Dermis microvascular lymphatic vessel endothelial cell (primary cell): ENCODE measurements around the gene GLI3. TPM values are rescaled to one million over a fixed set of nuclear protein-coding genes. Genes with fewer than 3 reads are reported as not detected.

Source experiments
- DNase-seq, 2 donors: peaks; one replicate each; pipeline versions ENCODE4 v3.0.0 to v3.0.0-alpha.2; 2010; ENCODE audit warnings: low read depth in 2 of 2
- total RNA-seq: library from RNA; depleted of rRNA; stranded (reverse); fragments of >200 nt; gene quantifications from 2 replicates; pipeline ENCODE4 v1.2.1, GENCODE V29; 2014

The GLI3 gene
- total RNA-seq, 1 donor from 2014 or later: 0.26 TPM

DNA sequence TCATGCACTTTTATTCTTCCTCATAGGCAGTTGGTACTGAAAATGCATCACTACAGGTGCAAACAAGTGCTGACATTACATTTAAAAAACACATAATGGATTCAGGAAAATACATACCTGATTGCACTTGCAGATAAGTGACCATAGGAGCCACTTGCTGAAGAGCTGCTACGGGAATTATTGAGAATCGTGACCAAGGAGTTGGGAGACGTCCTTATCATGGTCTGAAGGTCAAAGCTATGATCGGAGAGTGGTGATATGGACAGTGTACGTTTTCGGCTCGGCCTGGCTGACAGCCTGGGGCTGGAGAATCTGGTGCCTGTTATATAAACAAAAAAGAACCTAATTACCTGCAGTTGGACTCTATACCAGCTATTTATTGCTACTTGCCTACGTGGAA is 197.1 kb downstream of the GLI3 start:
- no peak for DNase-seq

GRCh38 chr7:42035210-42035609 is 201.8 kb downstream of the GLI3 start:
- DNase-seq: no peak

- no peak for DNase-seq
These were observed 203.5 kb downstream of the GLI3 start for GRCh38 chr7:42033480-42033879.

DNA sequence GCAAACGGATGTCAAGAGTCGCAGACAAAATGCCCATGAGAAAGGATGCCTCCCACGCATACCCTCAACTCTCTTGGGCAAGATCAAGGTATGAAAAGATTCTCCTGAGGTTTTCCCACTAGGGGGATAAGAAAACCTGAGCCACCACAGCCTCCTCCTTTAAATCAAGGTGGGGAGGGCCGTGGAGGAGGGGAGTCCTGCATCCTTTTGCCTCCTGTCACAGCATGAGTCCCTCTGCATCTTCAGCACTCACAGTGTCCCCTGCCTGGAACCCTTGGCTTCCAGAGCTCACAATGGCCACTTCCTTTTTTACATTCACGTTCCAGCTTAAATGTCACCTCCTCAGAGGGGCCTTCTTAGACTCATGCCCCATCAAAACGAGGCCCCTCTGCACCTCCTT is 207.6 kb downstream of the GLI3 start:
- no peak for DNase-seq

DNA sequence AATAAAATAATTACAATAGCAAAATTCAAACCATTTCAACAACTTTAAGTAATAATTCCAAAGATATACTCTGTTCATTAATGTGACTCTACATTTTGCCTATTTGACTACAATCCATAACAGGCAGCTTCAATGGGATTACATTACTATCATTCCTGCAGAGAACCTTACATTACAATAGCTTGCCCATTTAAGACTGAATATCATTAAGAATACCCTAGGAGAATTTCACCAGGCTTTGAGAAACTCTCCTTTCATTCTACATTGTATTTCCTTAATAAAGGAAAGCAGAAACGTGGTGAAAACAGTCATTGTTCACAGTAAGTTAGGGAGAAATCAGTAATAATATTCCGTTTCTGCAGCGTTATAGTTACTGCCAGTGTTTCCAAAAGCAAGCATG is 209.5 kb downstream of the GLI3 start:
- no peak for DNase-seq

- no peak for DNase-seq
These were observed 210.3 kb downstream of the GLI3 start for GRCh38 chr7:42026622-42027197.

GRCh38 chr7:42025635-42026375 is 211.2 kb downstream of the GLI3 start:
- DNase-seq: no peak

DNA sequence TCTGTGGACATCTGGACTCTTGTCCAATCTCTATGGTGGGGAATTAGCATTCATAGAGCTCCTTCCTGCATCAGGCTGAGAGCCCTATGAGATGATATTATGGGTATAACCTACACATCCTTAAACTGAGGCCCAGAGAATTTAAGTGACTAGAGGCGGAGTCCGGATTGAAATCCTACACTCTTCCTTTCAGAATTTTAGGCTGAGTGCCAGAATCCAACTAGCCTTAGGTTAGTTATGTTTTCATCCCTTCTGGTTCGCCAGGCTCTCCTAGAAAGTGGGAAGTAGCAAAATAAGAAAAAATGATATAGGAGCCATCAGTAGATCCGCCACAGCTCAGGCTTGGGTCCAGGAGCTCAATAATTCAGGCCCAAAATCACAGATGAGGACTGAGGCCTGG is 212.5 kb downstream of the GLI3 start:
- DNase-seq: no peak

DNA sequence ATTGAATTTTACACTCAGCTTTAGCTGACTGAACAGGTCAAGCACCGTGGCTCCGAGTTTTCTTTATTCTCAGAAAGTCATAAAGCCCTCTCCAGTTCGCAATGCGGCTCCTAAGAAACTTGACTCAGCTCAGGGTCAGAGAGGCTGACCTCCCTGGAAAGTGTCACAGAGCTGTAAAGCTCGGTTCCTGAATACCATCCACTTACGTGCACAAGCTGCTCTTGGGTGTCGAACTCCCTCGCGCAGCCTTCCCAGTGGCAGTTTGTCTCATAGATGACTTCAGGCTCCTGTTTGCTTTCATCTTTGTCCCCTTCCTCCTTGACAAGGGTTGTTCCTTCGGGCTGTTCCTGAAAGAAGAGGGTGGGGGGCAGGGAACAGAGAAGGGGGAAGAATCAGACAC is 213.7 kb downstream of the GLI3 start:
- DNase-seq: no peak

DNA sequence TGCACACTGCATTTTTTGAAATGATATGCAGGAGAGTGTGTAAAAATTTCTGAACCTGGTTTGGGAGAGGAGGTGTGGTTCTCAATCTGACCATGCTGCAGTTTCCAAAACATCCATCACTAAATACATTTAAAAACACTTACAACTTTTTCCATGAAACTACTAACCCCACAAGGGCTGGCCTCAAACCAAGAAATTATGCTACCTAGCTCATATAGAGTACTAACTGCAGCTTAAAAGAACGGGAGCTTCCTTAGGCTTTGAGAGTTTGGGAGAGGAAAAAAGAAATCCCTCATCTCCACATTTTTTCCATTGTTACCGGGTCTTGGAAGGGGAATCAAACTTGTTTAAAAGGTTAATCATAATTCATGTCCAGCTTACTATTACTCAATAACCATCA is 214.2 kb downstream of the GLI3 start:
- DNase-seq: no peak

DNA sequence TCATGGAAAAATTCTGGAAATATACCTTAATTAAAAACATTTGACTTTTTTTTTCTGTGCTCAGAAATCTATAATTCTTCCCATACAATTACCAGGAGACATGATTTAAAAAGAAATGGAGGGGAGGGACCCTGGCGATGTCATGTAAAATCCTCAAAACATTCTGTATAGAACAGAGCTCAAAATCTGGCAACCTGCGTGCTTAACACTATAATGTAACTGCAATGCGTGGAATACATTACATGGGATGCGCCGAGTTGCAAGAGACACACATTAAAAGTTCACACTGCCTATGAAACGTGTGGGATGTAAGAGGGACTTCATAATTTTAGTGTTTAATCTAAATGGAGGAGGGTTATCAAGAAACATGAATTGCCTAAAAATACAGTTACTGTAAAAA is 215.0 kb downstream of the GLI3 start:
- no peak for DNase-seq

GRCh38 chr7:42021631-42022030 is 215.4 kb downstream of the GLI3 start:
- no peak for DNase-seq

GRCh38 chr7:42020061-42020460 is 216.9 kb downstream of the GLI3 start:
- no peak for DNase-seq

DNA sequence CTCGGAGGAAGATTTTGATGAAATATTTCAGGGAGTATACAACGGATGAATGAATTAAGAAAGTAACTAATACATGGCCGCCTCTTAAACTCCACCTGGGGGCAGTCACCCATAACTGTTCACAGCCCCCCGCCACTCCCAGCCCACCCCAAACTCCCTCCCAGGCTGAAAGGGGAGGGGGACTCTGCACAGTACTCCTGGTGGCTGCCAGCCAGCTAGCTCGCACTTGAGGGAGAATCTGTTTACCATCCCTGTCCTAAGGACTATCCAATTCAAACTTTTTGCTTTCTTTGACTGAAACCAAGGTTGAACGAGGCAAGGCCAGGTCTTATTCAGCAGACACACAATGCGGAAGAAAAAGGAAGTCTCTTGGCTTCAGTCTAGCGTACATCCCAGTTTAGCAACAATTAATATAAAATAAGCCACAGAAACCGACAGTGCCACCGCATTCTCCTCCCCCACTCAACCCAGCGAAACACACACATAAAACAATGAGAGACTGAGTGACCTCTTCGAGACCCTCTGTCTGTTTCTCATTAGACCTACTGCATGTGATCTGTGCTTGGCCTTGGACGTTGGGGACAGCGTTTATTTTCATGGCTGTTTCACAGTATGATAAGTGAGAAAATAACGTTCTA is 219.5 kb downstream of the GLI3 start:
- no peak for DNase-seq

DNA sequence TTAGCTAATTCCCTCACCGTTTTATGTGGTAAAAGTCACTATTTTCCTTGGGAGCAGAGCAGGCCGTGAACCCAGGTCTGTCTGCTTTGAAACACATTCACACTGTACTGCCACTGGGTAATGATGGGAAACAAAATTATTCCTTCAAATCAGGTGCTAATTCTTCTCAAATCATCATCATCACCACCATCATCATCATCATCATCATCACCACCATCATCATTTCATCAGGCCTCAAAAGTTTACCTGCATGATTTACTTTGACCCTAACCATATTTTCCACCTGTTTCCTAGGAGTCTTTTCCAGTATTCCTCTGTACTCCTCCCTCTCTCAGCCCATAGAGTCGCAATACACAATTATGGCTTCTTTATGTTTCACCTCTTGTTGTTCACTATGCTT is 220.5 kb downstream of the GLI3 start:
- no peak for DNase-seq

GRCh38 chr7:42014625-42015618 is 222.1 kb downstream of the GLI3 start:
- peak; percentile 7 to 54 for DNase-seq

DNA sequence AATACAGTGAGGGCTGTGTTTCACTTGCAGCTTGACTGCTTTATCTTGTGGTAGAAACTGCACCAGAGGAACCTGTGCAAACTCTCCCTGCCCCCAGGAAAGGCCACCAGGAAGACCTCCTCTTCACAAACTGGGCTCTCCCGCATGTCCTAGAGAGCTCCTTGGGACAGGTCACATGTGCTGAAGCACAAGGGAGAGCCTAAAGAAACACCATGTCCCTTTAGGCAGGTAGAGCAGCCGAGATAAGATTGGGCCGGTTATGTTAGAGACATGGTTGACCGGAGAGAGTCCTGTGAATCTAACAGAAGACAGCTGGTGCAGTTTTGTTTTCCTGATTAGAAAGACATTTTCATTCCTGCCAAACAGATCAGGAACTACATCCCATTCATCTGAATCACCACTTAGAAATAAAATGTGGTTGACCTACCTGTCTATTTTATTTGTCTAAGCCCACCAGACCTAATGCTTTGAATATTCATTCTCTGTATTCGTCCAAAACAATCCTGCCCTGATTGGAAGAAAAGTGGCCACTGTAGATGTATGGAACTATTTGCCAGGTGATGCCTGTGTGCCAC is 224.1 kb downstream of the GLI3 start:
- no peak for DNase-seq

GRCh38 chr7:42012313-42012712 is 224.7 kb downstream of the GLI3 start:
- DNase-seq: no peak

- no peak for DNase-seq
These were observed 225.2 kb downstream of the GLI3 start for GRCh38 chr7:42011846-42012245.

DNA sequence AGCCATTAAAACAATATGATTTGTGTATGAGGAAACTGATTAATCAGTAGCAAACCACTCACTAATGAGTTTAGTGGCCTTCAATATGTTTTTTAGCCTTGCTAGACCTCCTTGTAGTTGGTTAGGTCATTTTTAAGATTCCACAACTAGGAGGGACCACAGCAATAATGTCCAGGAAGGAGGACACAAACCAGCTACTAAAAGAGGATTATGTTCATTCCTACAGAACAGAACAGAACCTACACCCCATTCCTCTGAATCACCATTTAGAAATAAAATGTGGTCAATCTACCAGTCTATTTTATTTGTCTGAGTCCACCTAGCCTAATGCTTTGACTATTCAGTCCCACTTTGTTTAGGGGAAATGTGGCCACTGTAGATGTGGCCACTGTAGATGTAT is 226.3 kb downstream of the GLI3 start:
- no peak for DNase-seq

DNA sequence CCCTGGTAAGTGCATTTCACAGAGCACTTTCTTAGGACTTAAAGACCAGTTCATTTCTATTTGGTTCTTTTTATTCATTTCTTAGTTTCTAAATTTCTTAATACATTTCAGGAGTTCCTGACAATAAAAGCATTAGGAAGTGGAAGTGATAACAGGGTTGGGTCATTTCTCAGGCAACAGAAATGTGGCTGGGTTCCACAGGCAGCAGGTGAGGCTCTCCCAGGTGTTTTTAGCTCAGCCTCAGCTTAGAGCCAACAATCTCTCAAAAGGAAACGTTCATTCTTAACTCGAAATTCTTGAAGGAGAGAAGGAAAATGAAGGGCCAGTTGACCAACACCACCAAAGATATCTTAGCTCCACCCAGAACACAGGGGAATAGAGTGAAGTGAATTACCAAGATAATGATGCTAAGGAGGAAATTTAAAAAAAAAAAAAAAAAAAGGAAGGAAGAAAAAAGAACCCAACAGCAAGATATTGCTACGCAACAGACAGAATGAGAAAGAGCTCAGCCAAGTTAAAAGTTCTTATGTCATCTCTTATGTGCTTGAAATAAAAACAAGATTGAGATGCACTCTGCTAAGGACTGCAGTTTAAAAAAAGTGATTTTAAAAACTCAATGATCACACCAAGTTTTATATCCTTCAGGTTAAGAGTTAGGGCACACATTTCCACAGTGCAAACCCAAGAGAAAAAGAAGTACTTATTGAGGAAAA is 230.1 kb downstream of the GLI3 start:
- no peak for DNase-seq
